SKM-1 (cell line): Measurements from ENCODE around the gene CEP70.
"Not testable (repeated sequence)": the region's sequence is repeated elsewhere in the genome, so short reads cannot be mapped to it uniquely, and the experiment has no call there.

ENCODE experiments used
- DNase-seq: peaks from one replicate; lab custom pipeline; 2025; ENCODE audit not compliant: unreplicated experiment; lab: John Stamatoyannopoulos, UW

Gene CEP70

DNA sequence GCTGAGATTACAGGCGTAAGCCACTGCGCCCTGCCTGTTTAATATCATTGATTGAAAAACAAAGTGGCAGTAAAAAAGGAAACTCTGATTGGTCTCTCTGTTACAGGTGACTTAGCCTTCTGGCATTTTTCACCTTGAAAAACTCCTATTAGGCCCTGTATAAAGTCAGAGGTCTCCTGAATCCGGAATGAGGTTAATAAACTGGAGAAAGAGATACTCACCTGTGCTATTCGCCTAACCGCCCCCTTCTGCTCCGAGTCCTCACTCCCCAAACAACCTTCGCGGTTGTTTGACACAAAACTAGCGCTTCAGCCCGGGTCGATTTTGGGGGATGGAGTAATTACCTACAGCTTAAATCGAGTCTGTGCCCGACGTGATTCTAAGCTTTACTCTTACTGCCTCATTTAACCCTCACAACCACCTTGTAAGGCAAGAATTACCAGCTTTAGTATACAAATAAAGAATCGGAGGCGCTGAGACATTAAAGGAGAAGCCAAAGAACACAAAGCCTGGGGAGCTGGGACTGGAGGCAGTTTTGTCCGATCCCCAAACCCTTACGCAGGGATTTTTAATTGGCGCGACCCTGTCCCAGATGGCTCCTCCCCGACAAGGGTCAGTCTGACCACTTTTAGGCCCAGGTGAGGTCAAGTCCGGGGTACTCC is 441 bp downstream of the CEP70 start:
- DNase-seq, result no peak

DNA sequence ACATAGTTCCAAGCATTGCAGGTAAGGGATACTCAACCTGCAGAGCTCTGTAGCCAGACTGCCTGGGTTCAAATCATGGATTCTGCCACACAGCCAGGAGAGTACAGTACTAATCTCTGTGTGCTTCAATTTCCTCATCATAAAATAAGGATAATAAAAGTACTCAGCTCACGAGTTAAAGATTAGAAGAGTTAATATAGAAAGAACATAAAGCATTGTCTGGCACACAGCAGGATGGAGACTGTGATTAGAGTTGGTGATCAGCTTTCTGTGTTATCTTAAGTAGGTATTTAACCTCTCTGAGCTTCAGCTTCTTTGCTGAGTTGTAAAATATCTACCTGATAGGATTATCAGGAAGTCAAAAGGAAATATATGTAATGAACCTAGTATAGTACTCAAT is 2.7 kb downstream of the CEP70 start:
- no peak for DNase-seq

DNA sequence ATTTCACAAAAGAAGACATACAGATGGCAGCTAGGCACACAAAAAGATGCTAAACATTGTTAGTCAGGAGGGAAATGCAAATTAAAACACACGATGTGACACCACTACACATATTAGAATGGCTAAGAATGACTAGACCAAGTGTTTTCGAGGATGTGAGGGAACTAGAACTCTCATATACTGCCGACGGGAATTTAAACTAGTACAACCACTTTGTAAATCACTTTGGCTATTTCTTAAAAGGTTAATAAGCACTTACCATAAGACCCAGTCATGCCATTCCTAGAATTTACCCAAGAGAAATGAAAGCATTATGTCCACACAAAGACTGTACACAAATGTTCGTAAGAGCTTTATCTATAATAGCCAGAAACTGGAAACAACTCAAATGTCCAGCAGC is 5.6 kb downstream of the CEP70 start:
- no peak for DNase-seq

DNA sequence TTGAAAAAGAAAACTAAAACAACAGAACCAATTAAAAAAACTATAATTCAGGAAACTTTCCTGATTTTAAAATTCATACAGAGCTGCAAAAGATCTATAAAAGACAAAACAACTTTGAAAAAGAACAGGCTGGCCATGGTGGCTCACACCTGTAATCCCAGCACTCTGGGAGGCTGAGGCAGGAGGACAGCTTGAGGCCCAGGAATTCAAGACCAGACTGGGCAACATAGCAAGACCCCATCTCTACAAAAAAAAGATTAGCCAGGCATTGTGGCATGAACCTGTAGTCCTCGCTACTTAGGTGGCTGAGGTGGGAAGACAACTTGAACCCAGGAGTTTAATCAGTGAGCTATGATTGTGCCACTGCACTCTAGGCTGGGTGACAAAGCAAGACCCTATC is 6.7 kb downstream of the CEP70 start:
- no peak for DNase-seq

DNA sequence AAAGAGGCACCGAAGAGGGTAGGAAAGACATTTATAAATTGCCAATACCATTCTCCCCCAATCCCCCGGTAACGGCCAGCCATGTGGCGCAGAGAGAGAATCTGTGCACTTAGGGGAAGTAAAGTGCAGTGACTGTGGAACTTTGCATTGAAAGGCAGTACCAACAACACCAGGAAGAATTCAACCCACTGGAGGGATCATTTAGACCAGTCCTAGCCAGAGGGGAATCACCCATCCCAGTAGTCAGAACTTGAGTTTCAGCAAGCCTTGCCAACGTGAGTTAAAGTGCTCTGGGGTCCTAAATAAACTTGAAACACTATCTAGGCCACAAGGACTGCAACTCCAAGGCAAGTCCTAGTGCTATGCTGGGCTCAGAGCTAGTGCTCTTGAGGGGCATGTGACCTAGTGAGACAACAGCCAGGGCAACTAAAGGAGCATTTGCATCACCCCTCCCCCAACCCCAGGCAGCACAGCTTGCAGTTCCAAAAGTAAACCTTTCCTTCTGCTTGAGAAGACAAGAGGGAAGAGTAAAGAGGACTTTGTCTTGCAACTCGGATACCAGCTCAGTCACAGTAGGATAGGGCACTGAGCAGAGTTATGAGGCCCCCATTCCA is 15.0 kb downstream of the CEP70 start:
- DNase-seq, result no peak

DNA sequence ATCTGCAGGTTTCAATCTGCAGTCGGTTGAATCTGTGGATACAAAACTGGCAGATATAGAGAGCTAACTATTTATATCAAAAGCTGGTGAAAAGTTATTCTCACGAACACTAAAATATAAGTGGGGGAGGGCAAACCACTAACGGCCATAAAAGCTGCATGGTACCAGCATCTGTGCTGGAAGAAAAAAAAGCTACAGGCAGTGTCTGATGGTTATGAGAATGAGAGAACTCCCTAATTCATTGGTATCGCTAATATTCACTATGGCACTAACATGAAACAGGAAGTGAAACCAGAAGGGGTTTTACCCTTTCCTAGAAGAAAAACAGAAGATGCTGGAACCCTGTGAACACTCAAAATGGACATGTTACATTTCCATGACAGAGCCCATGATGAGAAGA is 15.9 kb downstream of the CEP70 start:
- no peak for DNase-seq

DNA sequence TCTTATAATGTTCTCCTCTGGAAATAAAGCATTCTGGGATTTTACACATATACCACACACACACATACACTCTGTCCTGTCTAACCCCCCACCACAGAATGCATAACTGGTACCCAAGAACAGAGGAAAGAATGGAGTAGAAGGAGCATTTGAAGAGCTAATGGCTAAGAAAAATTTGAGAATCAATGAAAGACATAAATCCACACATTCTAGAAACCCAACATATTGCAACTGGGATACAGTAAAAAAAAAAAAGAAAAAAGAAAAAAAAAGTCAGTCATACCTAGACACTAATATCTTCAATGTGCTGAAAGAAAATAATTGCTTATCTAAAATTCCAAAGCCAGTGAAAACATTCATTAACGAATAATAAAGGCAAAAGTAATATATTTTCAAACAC is 20.9 kb downstream of the CEP70 start:
- DNase-seq, result no peak

DNA sequence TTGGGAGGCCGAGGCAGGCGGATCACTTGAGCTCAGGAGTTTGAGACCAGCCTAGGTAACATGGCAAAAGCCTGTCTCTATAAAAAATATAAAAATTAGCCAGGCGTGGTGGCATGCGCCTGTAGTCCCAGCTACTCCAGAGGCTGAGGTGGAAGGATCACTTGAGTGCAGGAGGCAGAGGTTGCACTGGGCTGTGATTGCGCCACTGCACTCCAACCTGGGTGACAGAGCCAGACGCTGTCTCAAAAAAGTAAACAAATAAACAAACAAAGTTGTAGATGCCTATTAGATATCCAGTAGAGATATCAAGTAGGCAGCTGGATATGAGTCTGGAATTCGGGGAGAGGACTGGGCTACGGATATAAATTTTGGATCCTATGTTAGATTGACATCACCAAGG is 24.4 kb downstream of the CEP70 start:
- not testable (repeated sequence) for DNase-seq

DNA sequence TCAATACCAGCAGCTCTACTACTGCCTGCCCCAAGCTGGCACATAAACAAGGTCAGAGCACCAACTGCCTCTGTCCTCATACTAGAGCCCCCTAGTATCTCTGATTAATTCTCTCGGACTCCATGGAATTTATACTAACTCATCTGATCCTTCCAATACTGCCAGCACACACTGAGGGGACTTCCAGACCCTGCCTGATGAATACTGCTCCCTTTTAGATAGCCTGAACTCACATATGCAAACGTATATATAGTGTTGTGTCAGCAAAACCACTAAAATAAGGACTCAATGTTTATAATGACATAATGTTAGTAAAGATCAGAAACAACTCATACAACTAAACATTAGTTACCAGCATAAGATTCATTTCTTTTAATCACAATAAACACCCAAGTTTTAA is 25.0 kb downstream of the CEP70 start:
- no peak for DNase-seq

DNA sequence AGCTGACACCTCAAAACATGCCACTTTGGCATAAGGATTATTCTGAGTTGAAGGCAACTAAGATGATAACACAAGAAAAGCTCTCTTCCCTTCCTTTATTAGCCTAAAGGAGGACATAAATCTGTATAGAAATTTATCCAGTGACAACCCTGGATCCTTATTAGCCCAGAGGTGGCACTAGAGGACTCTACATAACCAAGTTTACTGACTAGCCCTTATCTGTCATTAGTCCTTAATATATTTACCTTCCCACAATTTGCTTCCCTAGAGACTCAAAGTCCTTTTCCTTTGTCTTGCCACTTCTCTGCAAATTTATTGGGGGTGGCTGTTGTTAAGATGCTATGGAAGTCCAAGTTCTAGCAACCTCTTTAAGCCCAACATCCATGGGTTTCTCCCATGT is 26.7 kb downstream of the CEP70 start:
- DNase-seq, result no peak

DNA sequence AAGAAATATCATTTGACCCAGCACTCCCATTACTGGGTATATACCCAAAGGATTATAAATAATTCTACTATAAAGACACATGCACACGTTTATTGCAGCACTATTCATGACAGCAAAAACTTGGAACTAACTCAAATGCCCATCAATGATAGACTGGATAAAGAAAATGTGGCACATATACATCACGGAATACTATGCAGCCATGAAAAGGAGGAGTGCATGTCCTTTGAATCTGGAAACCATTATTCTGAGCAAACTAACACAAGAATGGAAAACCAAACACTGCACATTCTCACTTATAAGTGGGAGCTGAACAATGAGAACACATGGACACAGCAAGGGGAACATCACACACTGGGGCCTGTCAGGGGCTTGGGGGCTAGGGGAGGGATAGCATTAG is 27.8 kb downstream of the CEP70 start:
- DNase-seq, result not testable (repeated sequence)

DNA sequence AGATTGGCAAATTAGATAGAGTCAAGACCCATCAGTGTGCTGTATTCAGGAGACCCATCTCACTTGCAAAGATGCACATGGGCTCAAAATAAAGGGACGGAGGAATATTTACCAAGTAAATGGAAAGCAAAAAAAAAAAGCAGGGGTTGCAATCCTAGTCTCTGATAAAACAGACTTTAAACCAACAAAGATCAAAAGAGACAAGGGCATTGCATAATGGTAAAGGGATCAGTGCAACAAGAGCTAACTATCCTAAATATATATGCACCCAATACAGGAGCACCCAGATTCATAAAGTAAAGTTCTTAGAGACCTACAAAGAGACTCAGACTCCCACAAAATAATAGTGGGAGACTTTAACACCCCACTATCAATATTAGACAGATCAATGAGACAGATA is 31.2 kb downstream of the CEP70 start:
- DNase-seq, result not testable (repeated sequence)

DNA sequence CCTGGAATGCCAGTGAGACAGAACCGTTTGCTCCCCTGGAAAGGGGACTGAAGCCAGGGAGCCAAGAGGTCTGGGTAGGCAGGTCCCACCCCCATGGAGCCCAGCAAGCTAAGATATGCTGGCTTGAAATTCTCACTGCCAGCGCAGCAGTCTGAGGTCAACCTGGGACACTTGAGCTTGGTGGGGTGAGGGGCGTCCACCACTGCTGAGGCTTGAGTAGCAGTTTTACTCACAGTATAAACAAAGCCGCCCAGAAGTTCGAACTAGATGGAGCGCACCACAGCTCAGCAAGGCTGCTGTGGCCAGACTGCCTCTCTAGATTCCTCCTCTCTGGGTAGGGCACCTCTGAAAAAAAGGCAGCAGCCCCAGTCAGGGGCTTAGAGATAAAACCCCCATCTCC is 33.6 kb downstream of the CEP70 start:
- no peak for DNase-seq

DNA sequence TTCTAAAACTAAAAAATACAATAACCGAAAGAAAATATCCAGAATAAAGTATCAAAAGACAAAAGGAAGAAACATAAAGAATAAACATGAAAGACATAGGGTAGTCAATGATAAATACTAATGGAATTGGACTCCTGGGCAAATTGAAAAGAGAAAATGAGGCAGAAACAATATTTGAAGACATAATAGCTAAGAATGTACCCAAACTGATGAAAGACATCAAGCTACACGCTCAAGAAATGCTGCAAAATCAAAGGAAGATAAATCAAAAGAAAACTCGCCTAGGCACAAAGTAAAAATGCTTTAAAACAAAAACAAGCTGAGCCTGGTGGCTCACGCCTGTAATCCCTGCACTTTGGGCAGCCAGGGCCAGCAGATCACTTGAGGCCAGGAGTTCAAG is 34.9 kb downstream of the CEP70 start:
- DNase-seq, result no peak

DNA sequence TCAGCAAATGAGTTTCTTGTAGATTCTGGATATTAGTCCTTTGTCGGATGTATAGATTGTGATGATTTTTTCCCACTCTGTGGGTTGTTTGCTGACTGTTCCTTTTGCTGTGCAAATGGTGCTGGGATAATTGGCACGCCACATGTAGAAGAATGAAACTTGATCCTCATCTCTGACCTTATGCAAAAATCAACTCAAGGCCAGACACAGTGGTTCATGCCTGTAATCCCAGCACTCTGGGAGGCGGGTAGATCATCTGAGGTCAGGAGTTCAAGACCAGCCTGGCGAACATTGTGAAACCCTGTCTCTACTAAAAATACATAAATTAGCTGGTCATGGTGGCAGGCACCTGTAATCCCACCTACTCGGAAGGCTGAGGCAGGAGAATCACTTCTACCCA is 39.3 kb downstream of the CEP70 start:
- not testable (repeated sequence) for DNase-seq

DNA sequence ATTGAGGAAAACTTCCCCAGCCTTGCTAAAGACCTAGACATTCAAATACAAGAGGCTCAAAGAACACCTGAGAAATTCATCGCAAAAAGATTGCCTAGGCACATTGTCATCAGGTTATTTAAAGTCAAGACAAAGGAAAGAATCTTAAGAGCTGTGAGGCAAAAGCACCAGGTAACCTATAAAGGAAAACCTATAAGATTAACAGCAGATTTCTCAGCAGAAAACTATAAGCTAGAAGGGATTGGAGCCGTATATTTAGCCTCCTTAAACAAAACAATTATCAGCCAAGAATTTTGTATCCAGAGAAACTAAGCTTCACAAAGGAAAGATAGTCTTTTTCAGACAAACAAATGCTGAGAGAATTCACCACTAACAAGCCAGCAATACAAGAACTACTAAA is 43.1 kb downstream of the CEP70 start:
- DNase-seq, result not testable (repeated sequence)

DNA sequence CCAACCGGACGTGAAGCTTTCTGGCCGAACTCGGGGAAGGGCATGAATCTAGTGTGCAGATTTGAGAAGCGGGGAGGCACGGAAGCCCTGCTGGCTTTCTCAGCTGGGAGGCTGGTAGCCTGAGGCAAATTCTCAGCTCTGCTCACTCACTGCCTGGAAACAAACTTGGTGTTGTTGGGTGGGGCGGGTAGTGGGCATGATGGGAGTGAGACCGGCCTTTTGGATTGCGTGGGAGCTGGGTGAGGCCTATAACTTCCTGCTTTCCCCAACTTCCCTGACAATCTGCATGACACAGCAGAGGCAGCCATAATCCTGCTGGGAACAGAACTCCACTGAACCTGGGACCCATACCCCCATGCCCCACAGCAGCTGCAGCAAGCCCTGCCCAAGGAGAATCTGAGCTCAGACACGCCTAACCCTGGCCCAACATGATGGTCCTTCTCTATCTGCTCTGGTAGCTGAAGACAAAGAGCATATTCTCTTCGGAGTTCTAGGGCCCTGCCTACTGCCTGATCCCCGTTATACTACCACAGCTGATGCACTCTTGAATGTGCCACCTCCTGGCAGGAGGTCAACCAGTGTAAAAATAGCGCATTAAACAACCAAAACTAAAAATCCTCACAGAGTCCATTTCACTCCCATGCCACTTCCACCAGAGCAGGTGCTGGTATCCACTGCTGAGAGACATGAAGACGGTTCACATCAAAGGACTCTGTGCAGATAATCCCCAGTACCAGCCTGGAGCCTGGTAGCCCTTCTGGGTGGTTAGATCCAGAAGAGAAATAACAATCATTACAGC is 44.7 kb downstream of the CEP70 start:
- no peak for DNase-seq

DNA sequence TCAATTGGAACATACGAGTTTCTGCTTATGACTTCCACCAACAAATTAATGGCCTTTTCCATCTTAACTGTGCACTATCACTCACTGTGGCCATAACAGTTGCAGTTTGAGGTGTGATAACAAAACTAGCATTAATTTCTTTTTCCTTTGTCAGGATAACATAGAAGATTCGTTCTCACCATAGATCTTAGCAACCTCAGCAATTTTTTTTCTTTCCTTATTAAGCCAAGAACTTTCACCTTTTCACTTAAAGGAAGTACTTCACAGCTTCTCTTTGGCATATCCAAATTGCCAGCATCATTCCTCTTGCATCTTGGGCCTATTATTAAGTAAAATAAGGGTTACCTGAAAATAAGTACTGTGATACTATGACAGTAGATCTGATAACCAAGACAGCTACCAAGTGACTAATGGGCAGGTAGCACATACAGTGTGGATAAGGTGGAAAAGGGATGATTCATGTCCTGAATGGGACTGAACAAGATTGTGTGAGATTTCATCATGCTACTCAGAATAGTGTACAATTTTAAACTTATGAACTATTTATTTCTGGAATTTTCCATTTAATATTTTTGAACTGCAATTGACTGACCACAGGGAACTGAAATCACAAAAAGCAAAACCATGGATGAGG is 46.6 kb downstream of the CEP70 start:
- no peak for DNase-seq

DNA sequence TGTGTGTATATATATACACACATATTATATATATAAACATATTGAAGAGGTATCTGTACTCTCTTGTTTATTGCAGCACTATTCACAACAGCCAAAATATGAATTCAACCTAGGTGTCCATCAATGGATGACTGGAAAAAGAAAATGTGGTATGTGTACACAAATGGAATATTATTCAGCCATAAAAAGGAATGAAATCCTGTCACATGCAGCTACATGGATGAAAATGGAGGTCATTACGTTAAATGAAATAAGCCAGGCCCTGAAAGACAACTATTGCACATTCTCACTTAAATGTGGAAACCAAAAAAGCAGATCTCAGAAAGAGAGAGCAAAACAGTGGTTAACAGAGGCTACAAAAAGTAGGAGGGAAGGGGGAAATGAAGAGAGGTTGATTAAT is 49.5 kb downstream of the CEP70 start:
- DNase-seq, result no peak

DNA sequence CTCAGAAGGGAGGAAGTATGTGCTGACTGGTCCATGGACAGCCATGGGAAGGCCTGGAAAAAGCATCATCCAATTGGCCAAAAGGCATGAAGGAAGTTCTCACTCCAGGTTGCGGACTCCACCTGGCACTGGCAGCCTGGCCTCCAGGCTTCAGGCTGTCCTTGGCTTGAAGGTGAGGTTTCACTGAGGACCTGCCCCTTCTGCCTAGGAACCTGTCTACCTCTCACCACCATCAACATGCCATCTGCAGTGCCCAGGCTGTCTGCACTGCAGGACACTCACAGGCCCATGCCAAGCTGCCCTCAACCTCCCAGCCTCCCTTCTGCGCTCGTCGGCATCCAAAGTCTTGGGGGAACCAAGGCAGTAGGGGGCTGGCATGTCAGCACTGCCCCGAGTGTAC is 51.1 kb downstream of the CEP70 start:
- DNase-seq, result no peak

DNA sequence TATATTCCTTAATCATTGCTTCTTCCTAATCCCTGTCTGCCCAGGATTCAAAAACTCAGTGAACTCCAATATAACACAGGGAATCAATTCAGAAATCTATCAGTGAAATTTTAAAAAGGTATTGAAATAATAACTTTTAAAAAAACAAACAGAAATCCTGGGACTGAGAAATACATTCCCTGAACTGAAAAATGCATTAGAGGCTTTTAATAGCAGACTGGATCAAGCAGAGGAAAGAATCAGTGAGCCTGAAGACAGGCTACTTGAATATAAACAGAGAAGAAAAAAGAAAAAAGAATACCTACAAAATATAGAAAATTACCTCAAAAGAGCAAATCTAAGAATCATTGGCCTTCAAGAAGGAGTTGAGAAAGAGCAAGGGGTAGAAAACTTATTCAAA is 54.7 kb downstream of the CEP70 start:
- no peak for DNase-seq

DNA sequence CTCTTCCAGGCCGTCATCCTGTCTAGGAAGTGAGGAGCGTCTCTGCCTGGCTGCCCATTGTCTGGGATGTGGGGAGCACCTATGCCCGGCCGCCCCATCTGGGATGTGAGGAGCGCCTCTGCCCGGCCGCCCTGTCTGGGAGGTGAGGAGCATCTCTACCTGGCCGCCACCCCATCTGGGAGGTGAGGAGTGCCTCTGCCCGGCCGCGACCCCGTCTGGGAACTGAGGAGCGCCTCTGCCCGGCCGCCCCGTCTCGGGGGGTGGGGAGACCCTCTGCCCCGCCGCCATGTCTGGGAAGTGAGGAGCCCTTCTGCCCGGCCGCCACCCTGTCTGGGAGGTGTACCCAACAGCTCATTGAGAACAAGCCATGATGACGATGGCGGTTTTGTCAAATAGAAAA is 72.6 kb downstream of the CEP70 start:
- not testable (repeated sequence) for DNase-seq
